Mucosa of descending colon (tissue), 3 donors: ENCODE results near the gene ZC3H11A. TPM values are rescaled to one million over a fixed set of nuclear protein-coding genes. Genes with fewer than 3 reads are reported as not detected.
"Not testable (repeated sequence)": the region's sequence is repeated elsewhere in the genome, so short reads cannot be mapped to it uniquely, and the experiment has no call there.

Experiments
- ATAC-seq: fragments of 200-7000 bp; cut with Tn5 transposase; one replicate; pipeline ENCODE4 v1.9.1; 2020; ENCODE audit warnings: mild to moderate bottlenecking, moderate library complexity
- DNase-seq, 3 donors: peaks; one replicate each; pipeline ENCODE4 v3.0.0-alpha.2; 2020
- H3K36me3 ChIP-seq: fragments of 200-600 bp; one replicate; pipeline ENCODE4 v1.8.0; 2021; ENCODE audit warnings: low read depth, mild to moderate bottlenecking
- H3K4me1 ChIP-seq: fragments of 200-600 bp; one replicate; pipeline ENCODE4 v1.8.0; 2021; ENCODE audit warnings: low read depth, mild to moderate bottlenecking
- H3K4me3 ChIP-seq: fragments of 200-600 bp; one replicate; pipeline ENCODE4 v1.8.0; 2021; ENCODE audit warnings: mild to moderate bottlenecking
- H3K9me3 ChIP-seq: fragments of 200-600 bp; one replicate; pipeline ENCODE4 v1.8.0; 2021; ENCODE audit warnings: mild to moderate bottlenecking
- intact Hi-C, 2 donors: fragments of 100-400 bp; cut with DNase I in 1 of 2; cut with micrococcal nuclease in 1 of 2; formaldehyde crosslinking; loops; one replicate each; pipeline versions ENCODE4 v1.11.0 to v1.11.1; 2022; cut with DNase I, micrococcal nuclease
- total RNA-seq, 3 donors: library from RNA; stranded (reverse); fragmentation: NEBNext Ultra II Directional in 2 of 3; extraction: Animal tissue kit (Norgen Biotek cat#: 25700) in 2 of 3; gene quantifications; one replicate each; pipeline versions ENCODE4 v1.2.1 to v1.2.4, GENCODE V29; 2021 to 2023
- TF ChIP-seq, protein P1 (sequence below): fragments of 200-600 bp; IDR thresholded peaks from one replicate; pipeline ENCODE4 v1.8.0; 2022; ENCODE audit warnings: antibody characterized with exemption, mild to moderate bottlenecking
- donor health status: DM: no; HTN: no; CAD: no; lungs with moderate emphysema.
- donor health status: DM: no; HTN: no; CAD: no.
- donor health status: DM: no; HTN: yes; CAD: no.

Gene ZC3H11A
- total RNA-seq, 3 donors from 2014 or later, result 60.6 to 91.9 (median 61.4) TPM

DNA sequence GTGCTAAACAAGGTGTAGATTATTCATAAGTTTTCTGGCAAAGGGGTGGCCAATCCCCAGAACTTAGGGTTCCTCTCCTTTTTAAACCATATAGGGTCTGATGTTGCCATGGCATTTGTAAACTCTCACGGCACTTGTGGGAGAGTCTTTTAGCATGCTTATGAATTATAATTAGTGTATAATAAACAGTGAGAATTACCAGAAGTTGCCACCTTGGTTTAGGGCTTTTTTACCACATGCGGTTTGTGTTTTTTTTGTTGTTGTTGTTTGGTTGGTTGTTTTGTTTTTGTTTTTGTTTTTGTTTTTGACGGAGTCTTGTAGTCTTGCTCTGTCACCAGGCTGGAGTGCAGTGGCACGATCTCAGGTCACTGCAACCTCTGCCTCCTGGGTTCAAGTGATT lies 39.4 kb upstream of the ZC3H11A start:
- Histone ChIP-seq H3K9me3 (no peaks in the 10 kb centered on the region), H3K4me1 (no peaks in the 10 kb centered on the region), H3K4me3 (no peak overlapping the region), H3K36me3 (no peaks in the 10 kb centered on the region)
- intact Hi-C loops, result no loop called here
- TF ChIP-seq, protein P1, sequence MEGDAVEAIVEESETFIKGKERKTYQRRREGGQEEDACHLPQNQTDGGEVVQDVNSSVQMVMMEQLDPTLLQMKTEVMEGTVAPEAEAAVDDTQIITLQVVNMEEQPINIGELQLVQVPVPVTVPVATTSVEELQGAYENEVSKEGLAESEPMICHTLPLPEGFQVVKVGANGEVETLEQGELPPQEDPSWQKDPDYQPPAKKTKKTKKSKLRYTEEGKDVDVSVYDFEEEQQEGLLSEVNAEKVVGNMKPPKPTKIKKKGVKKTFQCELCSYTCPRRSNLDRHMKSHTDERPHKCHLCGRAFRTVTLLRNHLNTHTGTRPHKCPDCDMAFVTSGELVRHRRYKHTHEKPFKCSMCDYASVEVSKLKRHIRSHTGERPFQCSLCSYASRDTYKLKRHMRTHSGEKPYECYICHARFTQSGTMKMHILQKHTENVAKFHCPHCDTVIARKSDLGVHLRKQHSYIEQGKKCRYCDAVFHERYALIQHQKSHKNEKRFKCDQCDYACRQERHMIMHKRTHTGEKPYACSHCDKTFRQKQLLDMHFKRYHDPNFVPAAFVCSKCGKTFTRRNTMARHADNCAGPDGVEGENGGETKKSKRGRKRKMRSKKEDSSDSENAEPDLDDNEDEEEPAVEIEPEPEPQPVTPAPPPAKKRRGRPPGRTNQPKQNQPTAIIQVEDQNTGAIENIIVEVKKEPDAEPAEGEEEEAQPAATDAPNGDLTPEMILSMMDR, result no peak
- DNase-seq, result no peak
- no peak for ATAC-seq

DNA sequence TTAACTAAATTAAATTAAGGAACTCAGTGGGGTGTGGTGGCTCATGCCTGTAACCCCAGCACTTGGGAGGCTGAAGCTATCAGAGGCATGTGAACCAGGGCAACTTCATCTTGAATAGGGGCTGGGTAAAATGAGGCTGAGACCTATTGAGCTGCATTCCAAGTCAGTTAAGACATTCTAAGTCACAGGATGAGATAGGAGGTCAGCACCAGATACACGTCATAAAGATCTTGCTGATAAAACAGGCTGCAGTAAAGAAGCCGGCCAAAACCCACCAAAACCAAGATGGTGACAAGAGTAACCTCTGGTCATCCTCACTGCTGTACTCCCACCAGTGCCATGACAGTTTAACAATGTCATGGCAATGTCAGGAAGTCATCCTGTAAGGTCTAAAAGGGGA lies 36.7 kb upstream of the ZC3H11A start:
- intact Hi-C loops, result not testable (repeated sequence)

DNA sequence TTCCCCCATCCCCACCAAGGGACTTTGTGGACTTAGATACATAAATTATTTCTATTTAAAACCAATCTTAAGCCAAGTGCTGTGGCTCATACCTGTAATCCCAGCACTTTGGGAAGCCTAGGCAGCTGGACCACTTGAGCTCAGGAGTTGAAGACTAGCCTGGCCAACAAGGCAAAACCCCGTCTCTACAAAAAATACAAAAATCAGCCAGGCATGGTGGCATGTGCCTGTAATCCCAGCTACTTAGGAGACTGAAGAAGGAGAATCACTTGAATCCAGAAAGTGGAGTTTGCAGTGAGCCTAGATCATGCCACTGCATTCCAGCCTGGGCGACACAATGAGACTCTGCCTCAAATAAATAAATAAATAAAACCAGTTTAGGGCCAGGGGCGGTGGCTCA lies 34.9 kb upstream of the ZC3H11A start:
- DNase-seq (no peak), ATAC-seq (no peak)
- no peak overlapping the region for H3K4me3 ChIP-seq
- TF ChIP-seq, protein P1, result no peak
- no peaks in the 10 kb centered on the region for H3K9me3 ChIP-seq
- H3K36me3 ChIP-seq, result no peaks in the 10 kb centered on the region
- no peaks in the 10 kb centered on the region for H3K4me1 ChIP-seq
- intact Hi-C loops, result no loop called here

More for the DNA sequence above, 36.7 kb upstream of the ZC3H11A start:
- not testable (repeated sequence) for DNase-seq, H3K36me3 ChIP-seq, H3K4me3 ChIP-seq, ATAC-seq, H3K9me3 ChIP-seq, H3K4me1 ChIP-seq

DNA sequence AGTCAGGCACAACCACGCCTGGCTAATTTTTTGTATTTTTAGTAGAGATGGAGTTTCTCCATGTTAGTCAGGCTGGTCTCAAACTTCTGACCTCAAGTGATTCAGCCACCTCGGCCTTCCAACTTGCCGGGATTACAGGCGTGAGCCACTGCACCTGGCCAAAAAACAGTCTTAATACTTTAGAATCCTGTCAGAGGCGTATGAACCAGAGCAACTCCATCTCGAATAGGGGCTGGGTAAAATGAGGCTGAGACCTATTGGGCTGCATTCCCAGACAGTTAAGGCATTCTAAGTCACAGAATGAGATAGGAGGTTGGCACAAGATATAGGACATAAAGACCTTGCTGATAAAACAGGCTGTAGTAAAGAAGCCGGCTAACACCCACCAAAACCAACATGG lies 33.5 kb upstream of the ZC3H11A start:
- H3K4me1 ChIP-seq, DNase-seq, H3K9me3 ChIP-seq, ATAC-seq, intact Hi-C loops, H3K4me3 ChIP-seq, H3K36me3 ChIP-seq: not testable (repeated sequence)

DNA sequence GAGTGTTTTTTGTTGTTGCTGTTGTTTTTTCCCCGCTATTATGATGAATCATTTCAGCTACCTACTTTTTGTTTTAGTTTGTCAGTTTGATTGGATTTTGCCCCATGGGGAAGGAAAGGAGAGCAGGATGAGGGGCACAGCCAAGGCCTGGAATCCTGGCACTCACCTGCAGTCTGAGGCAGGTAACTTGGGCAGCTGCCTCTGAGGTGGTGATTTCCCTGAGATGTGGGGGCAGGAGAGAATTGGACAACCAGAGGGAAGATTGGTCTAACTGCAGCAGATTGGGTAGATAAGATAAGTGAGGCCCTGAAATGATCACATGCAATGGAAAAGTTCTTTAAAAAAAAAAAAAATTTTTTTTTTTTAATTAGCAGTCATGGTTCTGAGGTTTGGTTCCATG lies 31.9 kb upstream of the ZC3H11A start:
- Histone ChIP-seq H3K36me3 (no peaks in the 10 kb centered on the region), H3K4me1 (peaks cover 6% of the 10 kb centered on the region), H3K9me3 (no peaks in the 10 kb centered on the region), H3K4me3 (no peak overlapping the region)
- ATAC-seq (no peak), DNase-seq (no peak)
- TF ChIP-seq, protein P1, result no peak
- intact Hi-C loops, result no loop called here

DNA sequence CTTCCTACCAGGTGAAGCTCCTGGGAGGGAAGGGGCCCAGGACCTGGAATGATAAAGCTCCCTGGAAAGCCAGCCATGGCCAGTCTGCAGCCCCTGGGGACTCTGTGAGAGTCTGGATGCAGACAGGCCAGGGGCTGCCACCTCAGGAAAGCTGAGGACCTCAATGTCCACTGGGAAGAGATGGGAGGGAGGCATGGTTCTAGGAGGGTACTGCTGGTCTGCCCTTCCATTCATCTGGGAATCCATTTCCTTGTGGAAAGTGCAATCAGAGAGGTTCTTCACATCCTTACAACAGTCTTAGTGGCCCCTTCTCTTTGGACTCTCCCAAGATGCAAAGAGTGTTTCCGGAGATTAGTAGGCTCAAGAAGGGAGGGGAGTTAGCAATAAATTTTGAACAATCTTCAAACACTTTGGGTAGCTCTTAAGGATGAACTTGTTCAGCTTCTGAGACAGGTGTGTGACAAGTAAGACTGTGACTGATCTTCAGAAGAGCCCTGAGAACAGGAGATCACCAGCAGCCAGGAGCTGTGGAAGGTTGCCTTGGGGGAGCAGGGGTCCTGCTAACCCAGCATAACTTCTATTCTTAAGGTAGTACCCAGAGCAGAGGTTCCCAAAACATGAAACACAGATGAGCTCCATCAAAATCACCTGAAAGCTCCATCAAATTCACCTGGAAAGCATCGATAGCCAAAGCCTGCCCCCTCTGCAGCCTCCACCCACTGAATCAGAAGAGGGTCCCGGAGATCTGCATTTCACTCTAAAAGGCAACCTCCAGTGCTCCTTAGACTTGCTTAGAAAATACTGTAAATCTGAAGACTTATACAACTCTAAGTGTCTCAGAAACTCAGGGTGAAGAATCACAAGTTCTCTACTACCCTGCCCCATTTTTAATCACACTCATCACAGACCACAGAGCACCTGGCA lies 31.1 kb upstream of the ZC3H11A start:
- Histone ChIP-seq H3K4me1 (peaks cover 11% of the 10 kb centered on the region), H3K36me3 (no peaks in the 10 kb centered on the region), H3K4me3 (no peak overlapping the region), H3K9me3 (no peaks in the 10 kb centered on the region)
- ATAC-seq (no peak), DNase-seq (no peak)
- TF ChIP-seq, protein P1, result no peak
- intact Hi-C loops, result no loop called here
